BE2C (cell line): ENCODE data around the gene EPO.
"Not testable (repeated sequence)": the region's sequence is repeated elsewhere in the genome, so short reads cannot be mapped to it uniquely, and the experiment has no call there.

Experiments used
- DNase-seq: peaks from one replicate; pipeline ENCODE4 v3.0.0-alpha.2; 2020
- H3K27me3 ChIP-seq: fragments of 250-450 bp; sonication (Bioruptor Pico); 2 replicates; pipeline ENCODE4 v1.5.1; 2020; ENCODE audit warnings: mild to moderate bottlenecking
- H3K36me3 ChIP-seq: fragments of 250-450 bp; sonication (Bioruptor Pico); 2 replicates; pipeline ENCODE4 v1.5.1; 2020; ENCODE audit warnings: mild to moderate bottlenecking
- H3K4me1 ChIP-seq: fragments of 250-450 bp; sonication (Bioruptor Pico); 2 replicates; pipeline ENCODE4 v1.5.1; 2020
- H3K4me3 ChIP-seq: 2 replicates; pipeline ENCODE4 v1.5.1; 2011; ENCODE audit warnings: low read depth, low read length
- H3K9me3 ChIP-seq: fragments of 250-450 bp; sonication (Bioruptor Pico); 2 replicates; pipeline ENCODE4 v1.5.1; 2020
- CTCF ChIP-seq: IDR thresholded peaks from 2 replicates; pipeline ENCODE4 v1.5.1; 2012; ENCODE audit warnings: mild to moderate bottlenecking, low read depth, low read length

EPO gene

GRCh38 chr7:100696123-100696521, 24.1 kb upstream of the EPO start:
- 0 out of 2 replicates have a peak, but pooled peaks cover 2% of the 10 kb centered on the region for H3K36me3 ChIP-seq
- no peak for TF ChIP-seq CTCF
- no peak overlapping the region for H3K4me3 ChIP-seq
- H3K9me3 ChIP-seq = peaks cover 6% of the 10 kb centered on the region; the same call in 1 of the 2 replicates
- H3K4me1 ChIP-seq = peaks cover 5% of the 10 kb centered on the region; the same call in 1 of the 2 replicates
- peaks cover 33% of the 10 kb centered on the region for H3K27me3 ChIP-seq
- no peak for DNase-seq

GRCh38 chr7:100699018-100699417, 21.2 kb upstream of the EPO start:
- peaks cover 55% of the 10 kb centered on the region for H3K27me3 ChIP-seq

GRCh38 chr7:100701089-100701488, 19.2 kb upstream of the EPO start:
- H3K27me3 ChIP-seq = peaks cover 52% of the 10 kb centered on the region
- H3K36me3 ChIP-seq, H3K4me1 ChIP-seq, H3K9me3 ChIP-seq, DNase-seq, H3K4me3 ChIP-seq: not testable (repeated sequence)

More at GRCh38 chr7:100699018-100699417, 21.2 kb upstream of the EPO start:
- Histone ChIP-seq H3K4me3 (no peak overlapping the region), H3K36me3 (no peaks in the 10 kb centered on the region), H3K9me3 (peaks cover 6% of the 10 kb centered on the region; the same call in 1 of the 2 replicates), H3K4me1 (no peaks in the 10 kb centered on the region)
- no peak for DNase-seq
- no peak for TF ChIP-seq CTCF

DNA sequence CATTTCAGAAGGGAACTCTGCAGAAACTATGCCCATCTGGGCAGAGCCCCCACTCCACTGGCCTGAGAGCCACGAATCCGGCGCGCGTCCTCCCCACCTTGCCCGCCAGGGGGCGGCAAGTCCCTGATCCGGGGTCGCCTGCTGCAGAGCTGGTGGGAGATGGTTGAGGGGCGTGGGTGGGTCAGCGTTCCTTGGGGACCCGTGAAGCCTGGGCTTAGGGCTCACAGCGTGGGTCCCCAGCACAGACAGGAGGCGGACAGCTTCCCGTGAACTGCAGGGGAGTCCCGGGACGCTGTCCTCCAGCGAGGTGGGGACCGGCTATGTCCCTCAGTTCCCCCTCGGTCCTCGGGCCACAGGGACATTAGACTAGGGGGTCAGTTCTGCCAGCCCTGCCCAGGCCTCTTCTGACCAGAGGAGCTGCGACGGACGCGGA, 14.9 kb upstream of the EPO start:
- peak overlapping the region; percentile 92 for H3K4me3 ChIP-seq
- no peaks in the 10 kb centered on the region for H3K9me3 ChIP-seq
- peak; percentile 83 for TF ChIP-seq CTCF
- DNase-seq = peak; percentile 90
- peaks cover 13% of the 10 kb centered on the region for H3K36me3 ChIP-seq
- H3K4me1 ChIP-seq = no peaks in the 10 kb centered on the region; the same call in 1 of the 2 replicates
- H3K27me3 ChIP-seq = peaks cover 29% of the 10 kb centered on the region

DNA sequence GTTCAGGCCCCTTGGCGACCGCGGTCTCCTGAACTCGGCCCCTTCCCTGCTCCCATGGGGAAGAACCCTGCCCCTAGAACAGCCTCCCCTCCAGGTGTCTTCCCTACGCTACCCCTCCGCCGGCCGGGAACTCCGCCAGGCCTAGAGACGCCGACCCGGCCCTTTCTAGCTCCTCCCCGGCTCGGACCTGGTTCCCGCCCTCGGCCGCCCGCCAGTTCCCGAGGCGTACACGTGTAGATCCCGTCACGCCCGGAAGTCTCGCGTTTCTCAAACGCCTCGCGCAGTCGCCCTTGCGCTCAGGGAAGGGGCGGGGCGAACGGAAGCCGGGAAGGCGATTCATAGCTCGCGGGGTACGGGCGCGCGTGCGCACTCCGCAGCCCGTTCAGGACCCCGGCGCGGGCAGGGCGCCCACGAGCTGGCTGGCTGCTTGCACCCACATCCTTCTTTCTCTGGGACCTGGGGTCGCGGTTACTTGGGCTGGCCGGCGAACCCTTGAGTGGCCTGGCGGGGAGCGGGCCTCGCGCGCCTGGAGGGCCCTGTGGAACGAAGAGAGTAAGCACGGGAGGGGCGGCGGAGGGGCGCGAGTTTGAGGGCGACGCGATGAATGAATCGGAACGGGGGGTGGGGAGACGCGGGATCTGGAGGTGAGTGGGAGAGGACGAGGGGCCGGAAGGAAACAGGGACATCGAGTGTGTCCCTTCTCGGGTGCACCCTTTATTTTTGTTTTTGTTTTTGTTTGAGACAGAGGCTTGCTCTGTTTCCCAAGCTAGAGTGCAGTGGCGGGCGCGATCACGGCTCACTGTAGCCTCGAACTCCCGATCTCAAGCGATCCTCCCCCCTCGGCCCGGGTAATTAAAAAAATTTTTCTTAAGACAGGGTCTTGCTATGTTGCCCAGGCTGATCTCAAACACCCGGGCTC, 14.3 kb upstream of the EPO start, which contains the start of gene POP7:
Gene POP7 (plus strand): TSS at position 369 of the 919 bp plus-strand sequence. CDS start 710 bp downstream, outside the sequence.
- H3K9me3 ChIP-seq = no peaks in the 10 kb centered on the region
- peaks cover 23% of the 10 kb centered on the region for H3K27me3 ChIP-seq
- peaks cover 13% of the 10 kb centered on the region for H3K36me3 ChIP-seq
- DNase-seq = peak; percentile 100
- H3K4me1 ChIP-seq = no peaks in the 10 kb centered on the region; the same call in 1 of the 2 replicates
- peak within 1 kb of the TSS; percentile 92 for H3K4me3 ChIP-seq
- no peak for TF ChIP-seq CTCF

GRCh38 chr7:100706672-100707311, 13.5 kb upstream of the EPO start:
- no peak for DNase-seq

More at GRCh38 chr7:100706672-100707311, 13.5 kb upstream of the EPO start:
- H3K4me3 ChIP-seq = peak overlapping the region; percentile 92
- H3K4me1 ChIP-seq = no peaks in the 10 kb centered on the region; the same call in 1 of the 2 replicates
- H3K9me3 ChIP-seq = no peaks in the 10 kb centered on the region
- peaks cover 18% of the 10 kb centered on the region for H3K27me3 ChIP-seq
- H3K36me3 ChIP-seq = peaks cover 13% of the 10 kb centered on the region
- TF ChIP-seq CTCF = no peak
